Stimulated activated CD8-positive, alpha-beta memory T cell treated with anti-CD3 and anti-CD28 coated beads, Interleukin-15, amount 100 ng/mL, for 24 hours (primary cell): ENCODE measurements around the gene LRRC4B.
"Not testable (repeated sequence)": the region's sequence is repeated elsewhere in the genome, so short reads cannot be mapped to it uniquely, and the experiment has no call there.

Source experiments
- DNase-seq: peaks from one replicate; pipeline ENCODE4 v3.0.0-alpha.2; 2020; ENCODE audit warnings: low read depth

The LRRC4B gene

GRCh38 chr19:50485284-50485955 is 82.8 kb downstream of the LRRC4B start:
- DNase-seq = no peak

- DNase-seq = no peak
Measured at GRCh38 chr19:50482916-50483315, 85.3 kb downstream of the LRRC4B start.

GRCh38 chr19:50482271-50482855 is 85.9 kb downstream of the LRRC4B start:
- no peak for DNase-seq

GRCh38 chr19:50481351-50482149 is 86.7 kb downstream of the LRRC4B start:
- no peak for DNase-seq

DNA sequence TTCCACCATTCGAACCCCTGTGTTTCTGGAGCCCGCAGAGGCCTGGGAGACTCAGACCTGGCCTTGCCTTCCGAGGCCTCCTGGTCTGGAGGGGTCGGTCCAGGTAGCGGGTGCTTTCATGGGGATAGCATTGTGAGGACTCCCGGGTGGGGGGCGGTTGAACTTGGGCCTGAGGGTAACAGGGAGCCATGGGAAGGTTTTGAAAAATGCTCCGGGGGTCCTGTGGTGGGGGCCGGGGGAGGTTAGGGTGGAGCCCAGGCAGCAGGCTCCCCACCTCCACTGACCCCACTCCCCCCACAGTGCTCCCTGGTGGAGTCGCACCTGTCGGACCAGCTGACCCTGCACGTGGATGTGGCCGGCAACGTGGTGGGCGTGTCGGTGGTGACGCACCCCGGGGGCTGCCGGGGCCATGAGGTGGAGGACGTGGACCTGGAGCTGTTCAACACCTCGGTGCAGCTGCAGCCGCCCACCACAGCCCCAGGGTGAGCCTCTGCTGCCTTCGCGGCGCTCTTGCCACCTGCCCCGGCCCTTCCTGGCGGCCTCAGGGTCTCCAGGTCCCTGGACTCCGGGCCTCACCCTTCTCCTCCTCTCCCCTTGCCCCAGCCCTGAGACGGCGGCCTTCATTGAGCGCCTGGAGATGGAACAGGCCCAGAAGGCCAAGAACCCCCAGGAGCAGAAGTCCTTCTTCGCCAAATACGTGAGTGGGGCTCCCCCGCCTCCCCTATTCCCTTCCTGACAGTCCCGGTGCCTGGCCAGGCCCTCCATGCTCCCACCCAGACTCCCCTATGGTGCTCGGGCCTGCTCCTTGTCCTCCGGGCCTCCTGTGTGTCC is 87.7 kb downstream of the LRRC4B start:
- DNase-seq = no peak

- DNase-seq = no peak
Measured at GRCh38 chr19:50479761-50480251, 88.4 kb downstream of the LRRC4B start.

- no peak for DNase-seq
Measured at GRCh38 chr19:50478901-50479715, 89.1 kb downstream of the LRRC4B start.

- no peak for DNase-seq
Measured at GRCh38 chr19:50477751-50478515, 90.3 kb downstream of the LRRC4B start.

GRCh38 chr19:50476907-50477238 is 91.4 kb downstream of the LRRC4B start:
- DNase-seq = no peak

DNA sequence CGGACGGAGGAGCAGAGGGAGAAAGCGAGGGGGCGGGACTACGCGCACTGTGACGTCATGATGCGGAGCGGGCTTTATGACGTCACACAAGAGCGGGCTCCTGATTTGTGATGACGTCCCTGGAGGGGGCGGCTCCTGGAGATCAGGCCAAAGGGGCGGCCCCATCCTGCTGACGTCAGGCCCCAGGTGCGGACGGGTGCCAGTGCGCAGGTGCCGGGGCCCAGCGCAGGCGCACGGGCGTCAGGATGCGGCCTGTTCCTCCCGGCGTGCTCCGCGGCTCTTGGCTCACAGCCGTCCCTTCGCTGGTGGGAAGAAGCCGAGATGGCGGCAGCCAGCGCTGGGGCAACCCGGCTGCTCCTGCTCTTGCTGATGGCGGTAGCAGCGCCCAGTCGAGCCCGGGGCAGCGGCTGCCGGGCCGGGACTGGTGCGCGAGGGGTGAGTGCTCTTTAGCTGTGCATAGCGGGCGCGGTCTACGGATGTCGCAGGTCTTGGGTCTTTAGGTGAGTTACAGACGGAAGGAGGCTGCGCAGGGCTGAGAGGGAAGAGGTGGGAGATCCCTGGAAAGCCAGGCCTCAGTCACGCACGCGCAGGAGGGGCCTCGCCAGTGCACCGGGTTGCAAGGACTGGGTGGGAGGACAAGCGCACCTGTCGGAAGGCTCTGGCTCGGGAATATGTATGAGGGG is 91.9 kb downstream of the LRRC4B start, which contains the start of the genes EMC10 and GARIN5A:
EMC10 (plus strand) TSS at position 284 of the 683 bp plus-strand sequence; CDS start at position 322, 38 bp downstream.
GARIN5A (minus strand) TSS at position 625 of the 683 bp plus-strand sequence; CDS start at position 165, 460 bp downstream.
- DNase-seq = peak; percentile 79

DNA sequence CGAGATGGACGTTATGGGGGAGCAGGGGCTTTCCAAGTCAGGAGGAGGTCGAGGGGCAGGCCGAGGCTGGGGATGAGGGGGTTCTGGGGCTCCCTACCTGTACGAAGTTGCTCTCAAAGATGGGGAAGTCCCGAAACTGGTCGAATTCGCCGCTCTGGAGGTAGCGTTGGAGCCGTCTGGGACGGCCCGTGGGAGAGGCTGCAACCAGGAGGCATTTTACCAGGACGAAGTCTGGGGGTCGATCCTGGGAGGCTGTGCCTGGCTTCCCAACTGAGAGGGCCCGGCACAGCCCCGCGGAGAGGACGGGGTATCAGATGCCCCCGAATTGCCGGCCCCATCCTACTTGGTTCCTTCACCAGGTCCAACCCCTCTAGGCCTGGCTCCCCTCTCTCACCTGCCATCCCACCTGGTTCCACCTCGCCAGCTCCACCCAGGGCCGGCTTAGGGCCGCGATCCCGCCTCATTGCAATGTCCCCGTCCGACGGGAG is 92.5 kb downstream of the LRRC4B start:
- no peak for DNase-seq

- no peak for DNase-seq
Measured at GRCh38 chr19:50475101-50475568, 93.1 kb downstream of the LRRC4B start.

DNA sequence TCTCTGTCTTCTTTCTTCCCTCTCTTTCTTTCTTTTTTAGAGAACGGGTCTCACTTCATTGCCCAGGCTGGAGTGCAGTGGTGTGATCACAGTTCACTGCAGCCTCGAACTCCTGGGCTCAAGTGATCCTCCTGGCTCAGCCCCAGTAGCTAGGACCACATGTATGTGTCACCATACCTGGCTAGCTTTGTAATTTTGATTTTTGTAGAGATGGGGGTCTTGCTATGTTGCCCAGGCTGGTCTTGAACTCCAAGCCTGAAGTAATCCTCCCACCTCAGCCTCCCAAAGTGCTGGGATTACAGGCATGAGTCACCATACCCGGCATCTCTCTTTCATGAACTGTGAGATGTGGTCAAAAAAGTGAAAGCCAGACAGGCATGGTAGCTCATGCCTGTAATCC is 94.9 kb downstream of the LRRC4B start:
- DNase-seq = not testable (repeated sequence)

DNA sequence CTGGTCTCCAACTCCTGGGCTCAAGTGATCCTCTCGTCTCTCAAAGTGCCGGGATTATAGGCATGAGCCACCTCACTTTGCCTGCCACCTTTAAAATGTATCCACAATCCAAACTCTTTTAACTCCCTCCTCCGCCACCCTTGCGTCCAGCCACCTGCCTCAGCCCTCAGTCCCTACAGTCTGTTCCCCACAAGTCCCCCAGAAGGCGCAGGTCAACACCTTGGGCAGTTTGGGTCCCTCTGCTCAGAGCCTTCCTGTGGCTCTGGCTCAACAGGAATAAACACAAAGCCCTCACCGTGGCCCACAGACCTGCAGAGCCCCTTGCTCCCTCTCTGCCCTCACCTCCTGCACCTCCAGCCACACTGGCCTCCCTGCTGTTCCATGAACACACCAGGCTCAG is 99.4 kb downstream of the LRRC4B start:
- no peak for DNase-seq

GRCh38 chr19:50467566-50467965 is 100.7 kb downstream of the LRRC4B start:
- no peak for DNase-seq
